NCI-H510A treated with DMSO at 0.1 percent for 48 hours (cell line): ENCODE results near the gene CEP112.
"Not testable (repeated sequence)": the region's sequence is repeated elsewhere in the genome, so short reads cannot be mapped to it uniquely, and the experiment has no call there.

Source experiments
- DNase-seq: peaks from one replicate; lab custom pipeline; 2025; lab: John Stamatoyannopoulos, UW

CEP112 gene

DNA sequence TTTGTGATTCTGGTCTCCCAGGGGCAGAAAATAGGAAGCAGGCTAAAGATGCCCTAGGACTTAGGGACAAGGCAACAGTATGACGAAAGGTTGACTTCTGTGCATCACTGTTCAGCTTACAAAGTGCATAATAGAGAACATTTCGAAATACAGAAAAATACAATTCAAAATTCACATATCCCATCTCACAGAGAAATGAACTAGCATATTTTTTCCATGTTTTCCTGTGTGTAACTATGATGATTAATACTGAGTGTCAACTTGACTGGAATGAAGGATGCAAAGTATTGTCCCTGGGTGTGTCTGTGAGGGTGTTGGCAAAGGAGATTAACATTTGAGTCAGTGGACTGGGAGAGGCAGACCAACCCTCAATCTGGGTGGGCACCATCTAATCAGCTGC lies 365.4 kb downstream of the CEP112 start:
- DNase-seq, result not testable (repeated sequence)

DNA sequence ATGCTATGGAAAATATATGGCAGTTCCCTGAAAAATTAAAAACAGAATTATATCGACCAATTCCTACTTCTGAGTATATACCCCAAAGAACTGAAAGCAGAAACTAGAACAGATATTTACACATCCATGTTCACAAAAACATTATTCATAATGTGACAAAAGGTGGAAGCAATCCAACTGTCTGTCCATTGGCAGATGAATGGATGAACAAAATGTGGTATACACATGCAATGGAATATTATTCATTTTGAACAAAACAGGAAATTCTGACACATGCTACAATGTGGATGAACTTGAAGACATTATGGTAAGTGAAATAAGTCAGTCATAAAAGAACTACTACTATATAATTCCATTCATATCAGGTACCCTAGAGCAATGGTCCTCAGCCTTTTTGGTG lies 367.0 kb downstream of the CEP112 start:
- DNase-seq, result no peak

DNA sequence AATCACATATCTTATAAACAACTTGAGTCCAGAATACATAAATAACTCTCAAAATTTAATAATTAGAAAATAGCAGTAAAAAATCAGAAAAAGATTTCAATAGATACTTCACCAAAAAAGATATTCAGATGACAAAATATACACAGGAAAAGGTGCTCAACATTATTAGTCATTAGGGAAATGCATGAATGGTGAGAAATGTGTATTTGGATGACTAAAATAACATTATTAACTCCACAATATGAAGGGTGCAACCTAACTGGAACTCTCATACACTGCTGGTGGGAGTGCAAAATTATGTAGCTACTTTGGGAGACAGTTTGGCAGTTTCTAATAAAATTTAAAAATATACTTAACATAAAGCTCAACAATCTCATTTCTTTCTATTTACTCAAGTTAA lies 368.2 kb downstream of the CEP112 start:
- no peak for DNase-seq

DNA sequence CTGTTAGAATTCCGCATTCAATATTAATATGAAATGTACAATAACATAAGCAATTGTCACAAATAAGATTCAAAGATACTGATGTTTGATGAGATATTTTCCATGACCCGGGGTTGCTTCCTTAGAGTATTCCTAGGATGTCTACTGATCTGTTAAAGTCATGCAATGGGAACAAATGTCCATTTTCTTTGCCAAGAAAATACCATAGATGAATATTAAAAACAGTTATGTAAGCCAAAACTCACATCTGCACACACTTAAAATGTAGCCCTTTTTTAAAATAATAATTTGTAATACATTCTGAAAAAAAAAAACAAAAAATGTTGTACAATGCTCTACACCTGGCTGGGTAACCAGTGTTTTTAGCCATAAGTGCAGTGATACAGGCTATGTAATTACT lies 371.1 kb downstream of the CEP112 start:
- no peak for DNase-seq

DNA sequence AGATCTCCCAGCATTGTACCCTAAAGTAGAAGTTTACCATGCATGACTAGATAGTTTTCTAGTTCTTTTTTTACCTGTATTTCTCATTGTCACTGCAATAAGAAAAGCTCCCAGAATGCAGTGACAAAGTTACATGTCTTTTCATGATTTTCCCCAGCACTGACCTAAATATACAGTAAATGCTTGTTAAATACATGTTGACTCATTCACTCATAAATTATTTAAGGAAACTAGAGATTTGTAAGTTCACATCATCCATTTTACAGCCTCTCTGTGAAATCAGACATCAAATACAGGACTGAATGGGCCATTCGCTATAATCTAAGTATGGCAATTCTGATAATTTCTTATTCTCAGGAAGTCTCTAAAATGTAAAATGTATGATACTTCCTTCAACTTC lies 371.6 kb downstream of the CEP112 start:
- DNase-seq, result no peak

DNA sequence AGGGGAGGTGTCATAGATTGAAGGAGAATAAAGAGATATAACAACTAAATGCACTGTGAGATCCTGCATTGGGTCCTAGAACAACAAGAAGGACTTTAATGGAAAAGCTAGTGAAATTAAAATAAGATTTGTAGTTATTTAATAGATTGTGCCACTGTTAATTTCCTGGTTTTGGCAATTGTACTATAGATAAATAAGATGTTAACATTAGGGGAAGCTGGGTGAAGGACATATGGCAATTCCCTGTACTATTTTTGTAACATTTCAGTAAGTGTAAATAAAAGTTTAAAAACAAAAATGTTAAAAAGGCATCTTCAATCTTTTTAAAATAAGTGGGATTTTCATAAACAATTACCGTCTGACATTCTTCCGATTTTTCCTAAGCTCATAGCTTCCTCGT lies 372.1 kb downstream of the CEP112 start:
- DNase-seq, result no peak

DNA sequence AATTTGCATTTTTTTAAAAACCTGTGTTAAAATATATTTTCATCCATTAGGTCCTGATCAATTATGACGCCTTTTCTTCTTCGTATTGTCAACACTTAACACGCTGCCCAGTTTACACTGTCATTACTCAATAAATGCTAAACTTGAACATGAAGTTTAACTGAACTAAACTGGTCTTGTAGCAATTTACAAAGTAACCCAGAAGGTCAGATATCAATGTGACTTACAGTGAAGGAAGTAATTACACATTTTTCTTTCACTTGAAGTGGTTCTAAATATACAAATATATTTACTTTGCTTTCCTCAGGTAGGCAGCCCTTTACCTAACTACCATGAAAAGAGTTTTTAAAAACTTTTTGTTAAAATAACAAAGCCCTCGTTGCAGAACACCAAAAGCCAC lies 374.0 kb downstream of the CEP112 start:
- DNase-seq, result no peak

DNA sequence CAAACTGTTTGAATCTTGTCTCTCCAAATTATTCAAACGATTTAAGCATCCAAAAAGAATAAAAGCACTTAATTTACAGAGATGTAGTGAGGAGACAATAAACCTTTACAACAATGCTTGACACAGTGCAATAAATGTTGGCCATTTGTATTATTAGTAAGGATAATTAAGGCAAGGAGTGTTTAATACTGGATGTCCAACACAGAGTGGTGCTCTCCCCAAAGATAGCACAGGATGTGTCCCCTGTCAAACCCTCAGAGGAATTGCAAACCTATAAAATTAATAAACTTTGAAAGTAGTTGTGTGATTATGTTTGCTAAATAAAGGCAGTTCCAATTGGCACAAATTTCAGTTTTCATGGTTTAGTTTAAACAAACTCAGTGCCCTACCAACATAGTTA lies 377.5 kb downstream of the CEP112 start:
- DNase-seq, result no peak

DNA sequence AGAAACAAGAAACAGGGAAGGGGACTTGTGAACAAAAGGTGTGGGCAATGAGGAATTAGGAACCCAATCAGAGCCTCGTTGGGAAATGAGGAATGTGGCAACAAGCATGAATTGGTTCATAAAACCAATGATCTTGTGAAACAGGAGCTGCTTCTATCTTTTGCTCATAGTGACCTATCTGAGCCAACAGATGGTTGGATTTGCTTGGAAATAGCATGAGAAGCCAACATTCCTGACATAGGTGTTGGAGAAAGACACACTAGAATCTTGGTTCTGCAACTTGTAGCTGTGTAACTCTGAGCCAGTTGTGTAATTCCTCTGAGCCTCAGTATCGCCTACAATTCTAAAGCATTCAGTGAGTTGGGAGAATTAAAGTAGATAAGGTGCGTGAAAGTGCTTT lies 378.6 kb downstream of the CEP112 start:
- DNase-seq, result no peak

DNA sequence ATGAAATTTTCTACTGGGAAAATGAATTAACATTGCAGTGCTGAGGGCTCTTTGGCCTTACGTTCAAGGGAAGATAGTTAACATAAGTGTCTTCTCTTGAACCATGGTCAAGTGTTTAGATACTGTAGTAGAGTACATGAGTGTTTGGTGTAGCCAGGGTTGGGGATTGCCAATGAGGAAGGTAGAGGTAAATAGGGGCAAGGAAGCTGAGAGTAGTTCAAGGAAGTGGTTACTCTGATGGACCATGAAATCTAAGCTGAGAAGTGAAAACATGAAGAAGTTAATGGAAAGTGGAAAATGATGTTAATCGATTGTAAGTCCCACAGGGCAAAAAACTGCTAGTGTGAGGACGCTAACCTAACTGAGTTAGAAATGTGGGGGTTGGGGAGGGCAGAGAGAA lies 380.9 kb downstream of the CEP112 start:
- DNase-seq, result peak; percentile 14

DNA sequence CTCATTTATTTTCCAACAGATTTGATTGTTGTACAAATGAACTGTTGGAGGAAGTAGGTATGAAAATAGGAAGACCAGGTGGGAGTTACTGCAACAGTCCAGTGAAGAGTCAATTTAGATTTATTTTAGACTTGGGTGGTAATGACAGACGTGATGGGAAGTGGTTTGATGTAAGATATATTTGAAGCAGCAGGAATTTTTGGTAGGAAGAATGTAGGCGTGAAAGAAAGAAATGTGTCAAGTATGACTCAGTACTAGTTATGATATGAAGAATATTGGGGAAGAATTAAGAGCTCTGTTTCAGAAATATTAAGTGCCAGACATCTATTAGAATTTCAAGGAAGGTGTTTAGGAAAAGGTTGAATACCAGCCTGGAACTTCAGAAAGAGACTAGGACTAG lies 382.6 kb downstream of the CEP112 start:
- DNase-seq, result no peak

DNA sequence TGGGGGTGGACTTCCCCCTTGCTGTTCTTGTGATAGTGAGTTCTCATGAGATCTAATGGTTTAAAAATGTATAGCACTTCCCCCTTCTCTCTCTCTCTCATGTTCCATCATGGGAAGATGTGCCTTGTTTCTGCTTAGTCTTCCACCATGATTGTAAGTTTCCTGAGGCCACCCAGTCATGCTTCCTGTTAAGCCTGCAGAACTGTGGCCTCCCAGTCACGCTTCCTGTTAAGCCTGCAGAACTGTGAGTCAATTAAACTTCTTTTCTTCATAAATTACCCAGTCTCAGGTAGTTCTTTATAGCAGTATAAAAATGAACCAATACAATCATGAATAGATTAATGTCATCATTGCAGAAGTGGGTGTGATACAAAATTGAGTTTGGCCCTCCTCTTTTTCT lies 383.4 kb downstream of the CEP112 start:
- not testable (repeated sequence) for DNase-seq

DNA sequence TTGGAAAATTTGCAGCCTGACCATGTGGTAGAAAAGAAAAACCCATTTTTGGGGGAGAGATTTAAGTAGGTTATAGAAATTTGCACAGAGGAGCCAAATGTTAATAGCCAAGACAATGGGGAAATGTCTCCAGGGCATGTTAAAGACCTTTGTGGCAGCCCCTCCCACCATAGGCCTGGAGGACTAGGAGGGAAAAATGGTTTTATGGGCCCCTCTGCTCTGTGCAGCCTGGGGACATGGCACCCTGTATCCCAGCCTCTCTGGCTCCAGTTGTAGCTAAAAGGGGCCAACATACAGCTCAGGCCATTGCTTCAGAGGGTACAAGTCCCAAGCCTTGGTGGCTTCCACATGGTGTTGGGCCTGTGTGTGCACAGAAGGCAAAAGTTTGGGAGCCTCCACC lies 384.6 kb downstream of the CEP112 start:
- DNase-seq, result no peak

DNA sequence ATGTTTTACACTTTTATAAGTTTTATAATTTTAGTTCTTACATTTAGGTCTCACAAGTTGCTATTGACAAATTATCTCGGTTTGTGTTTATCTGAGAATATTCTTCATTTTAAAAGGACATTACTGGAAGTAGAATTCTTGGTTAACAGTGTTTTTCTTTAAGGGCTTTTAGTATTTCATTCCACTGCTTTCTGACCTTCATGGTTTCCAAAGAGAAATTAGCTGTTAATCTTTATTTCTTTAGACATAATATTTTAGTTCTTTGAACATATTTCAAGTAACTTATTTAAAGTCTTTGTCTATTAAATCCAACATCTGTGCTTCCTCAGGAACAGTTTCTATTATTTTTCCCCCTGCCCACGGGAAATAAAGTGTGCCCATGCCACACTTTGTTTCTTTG lies 390.4 kb downstream of the CEP112 start:
- no peak for DNase-seq

DNA sequence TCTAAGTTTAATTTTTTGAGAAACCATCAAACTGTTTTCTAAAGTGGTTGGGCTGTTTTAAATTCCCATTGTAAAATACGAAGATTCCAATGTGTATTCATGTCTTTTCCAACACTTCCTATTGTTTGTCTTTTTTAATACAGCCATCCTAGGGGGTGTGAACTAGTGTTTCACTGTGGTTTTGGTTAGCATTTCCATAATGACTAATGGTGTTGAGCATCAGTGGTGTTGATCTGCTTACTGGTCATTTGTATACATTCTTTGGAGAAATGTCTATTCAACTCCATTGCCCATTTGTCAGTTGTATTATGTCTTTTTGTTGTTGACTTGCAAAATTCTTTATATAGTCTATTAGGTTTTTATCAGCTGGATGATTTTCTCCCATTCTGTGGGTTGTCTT lies 391.3 kb downstream of the CEP112 start:
- DNase-seq, result no peak

DNA sequence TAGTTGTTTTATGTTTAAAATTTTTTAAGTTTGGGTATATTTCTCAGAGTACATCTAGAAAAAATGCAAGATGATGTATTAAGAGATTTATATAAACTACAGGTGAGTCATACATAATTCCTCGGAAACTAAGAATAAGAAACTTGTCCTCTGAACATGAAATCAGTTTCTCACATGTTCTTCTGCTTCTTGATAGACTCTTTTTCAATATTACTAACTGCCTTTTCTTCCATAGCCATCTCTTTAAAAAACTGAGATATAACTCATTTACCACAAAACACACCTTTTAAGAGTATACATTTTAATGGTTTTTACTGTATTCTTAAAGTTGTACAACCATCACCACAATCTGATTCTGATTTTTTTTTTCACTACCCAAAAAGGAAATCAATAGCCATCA lies 392.1 kb downstream of the CEP112 start:
- no peak for DNase-seq

DNA sequence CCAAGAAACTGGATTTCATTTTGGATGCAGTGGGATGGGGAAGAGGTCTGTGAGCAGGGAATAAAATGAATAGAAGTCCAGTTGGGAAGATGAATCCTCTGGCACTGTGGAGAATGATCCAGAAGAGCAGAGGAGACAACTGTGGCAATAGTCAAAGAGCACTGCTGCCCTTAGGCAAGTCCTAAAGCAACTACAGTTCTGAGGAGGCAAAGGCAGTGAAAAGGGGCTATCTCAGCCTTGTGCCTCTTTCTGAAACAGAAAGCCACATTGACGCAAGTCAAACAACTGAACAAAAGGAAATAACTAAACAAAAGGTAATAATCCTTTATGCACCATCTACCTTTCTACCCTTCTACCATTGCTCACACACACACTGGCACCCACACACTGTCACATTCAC lies 392.5 kb downstream of the CEP112 start:
- no peak for DNase-seq

DNA sequence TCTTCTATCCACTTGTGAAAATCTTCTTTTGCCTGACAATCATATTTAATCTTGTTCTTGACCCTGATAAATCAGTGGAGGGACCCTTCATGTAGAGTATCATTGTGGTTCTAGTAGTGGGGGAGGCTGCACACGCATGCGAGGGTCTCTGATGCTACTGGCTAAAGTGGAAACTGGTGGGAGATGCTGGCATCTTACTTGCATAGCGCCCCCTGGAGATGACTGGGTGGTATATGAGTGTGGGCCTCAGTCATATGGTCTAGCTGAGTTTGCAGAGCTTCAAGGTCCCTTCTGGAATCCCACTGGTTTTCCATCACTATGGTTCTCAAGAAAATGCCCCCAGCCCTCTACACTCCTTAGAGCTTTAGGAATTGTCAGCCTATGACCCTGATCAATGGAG lies 394.1 kb downstream of the CEP112 start:
- no peak for DNase-seq

DNA sequence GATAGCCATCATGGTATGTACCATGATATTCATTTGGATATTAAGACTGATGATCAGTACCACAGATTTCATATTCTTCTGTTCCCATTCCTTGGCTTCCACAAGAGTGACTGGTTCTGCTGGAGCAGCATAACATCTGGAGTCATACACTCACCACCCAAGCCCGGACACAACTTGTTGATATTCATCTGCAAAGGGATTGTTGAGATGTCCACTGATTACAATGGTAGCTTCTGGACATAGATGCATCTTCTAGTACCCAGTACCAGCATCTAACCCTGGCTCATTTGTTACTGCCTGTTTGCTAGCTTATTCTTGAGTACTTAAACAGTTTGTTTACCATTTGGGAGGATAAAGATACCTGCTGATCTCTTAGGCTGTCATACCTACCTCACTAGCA lies 394.8 kb downstream of the CEP112 start:
- no peak for DNase-seq

DNA sequence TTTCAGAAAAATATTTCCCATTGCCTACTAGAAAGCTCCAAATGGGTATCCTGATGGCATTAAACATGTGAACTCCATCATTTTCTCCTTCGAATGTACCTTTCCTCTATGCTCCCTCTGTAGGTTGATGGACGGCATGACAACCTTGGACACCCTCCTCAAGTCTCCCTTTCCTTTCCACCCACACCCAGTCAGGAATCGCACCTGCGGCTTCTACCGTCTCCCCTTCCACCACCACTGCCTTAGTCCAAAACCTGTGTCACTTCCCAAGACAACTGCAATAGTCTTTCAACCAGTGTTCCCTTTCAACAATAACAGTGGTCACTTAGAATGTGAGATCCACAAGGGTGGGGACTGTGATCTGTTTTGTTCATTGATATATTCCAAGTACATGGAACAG lies 397.4 kb downstream of the CEP112 start:
- peak; percentile 13 for DNase-seq

DNA sequence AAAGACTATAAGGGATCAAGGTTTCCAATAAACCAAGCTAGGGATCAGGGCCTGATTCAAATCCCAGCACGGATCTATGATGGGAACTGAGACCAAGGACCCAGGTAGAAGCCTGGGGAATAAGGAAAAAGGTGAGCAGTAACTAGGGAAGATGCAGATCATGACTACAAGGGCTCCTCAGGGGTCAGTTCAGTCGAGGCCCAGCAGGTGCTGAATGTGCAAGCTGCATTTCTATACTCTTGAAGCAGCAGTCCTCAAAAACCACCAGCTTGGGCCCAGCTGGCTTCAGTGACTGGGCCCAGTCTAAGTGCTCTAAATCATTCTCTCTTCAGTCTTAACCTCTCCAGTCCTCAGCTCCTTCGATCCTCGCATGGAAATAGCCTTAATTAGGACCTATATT lies 401.7 kb downstream of the CEP112 start:
- no peak for DNase-seq

DNA sequence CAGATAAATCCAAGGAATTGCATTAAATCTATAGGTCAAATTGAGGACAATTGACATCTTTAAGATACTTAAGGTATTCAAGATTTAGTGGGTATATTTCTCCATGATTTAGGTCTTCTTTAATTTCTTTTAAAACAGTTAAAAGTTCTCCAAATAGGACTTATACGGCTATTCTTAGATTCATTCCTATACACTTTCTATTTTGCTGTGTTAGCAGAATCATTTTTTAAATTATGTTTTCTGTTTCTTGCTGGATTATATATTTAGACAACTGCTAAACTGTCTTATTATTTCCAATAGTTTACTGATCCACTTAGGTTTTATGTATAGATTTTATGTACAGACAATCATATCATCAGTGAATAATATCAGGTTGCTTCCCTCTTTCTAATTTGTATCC lies 404.4 kb downstream of the CEP112 start:
- no peak for DNase-seq

DNA sequence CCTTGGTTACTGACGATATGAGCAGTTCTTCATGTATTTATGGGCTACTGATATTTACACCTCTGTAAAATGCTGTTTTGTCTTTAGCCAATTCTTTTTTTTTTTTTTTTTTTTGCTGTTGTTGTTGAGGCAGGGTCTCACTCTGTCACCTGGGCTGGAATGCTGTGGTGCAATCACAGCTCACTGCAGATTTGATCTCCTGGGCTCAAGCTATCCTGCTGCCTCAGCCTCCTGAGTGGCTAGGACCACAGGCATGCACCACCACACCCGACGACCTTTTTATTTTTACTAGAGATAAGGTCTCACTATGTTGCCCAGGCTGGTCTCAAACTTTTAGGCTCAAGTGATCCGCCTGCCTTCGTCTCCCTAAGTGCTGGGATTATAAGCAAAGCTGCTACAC lies 405.5 kb downstream of the CEP112 start:
- no peak for DNase-seq

DNA sequence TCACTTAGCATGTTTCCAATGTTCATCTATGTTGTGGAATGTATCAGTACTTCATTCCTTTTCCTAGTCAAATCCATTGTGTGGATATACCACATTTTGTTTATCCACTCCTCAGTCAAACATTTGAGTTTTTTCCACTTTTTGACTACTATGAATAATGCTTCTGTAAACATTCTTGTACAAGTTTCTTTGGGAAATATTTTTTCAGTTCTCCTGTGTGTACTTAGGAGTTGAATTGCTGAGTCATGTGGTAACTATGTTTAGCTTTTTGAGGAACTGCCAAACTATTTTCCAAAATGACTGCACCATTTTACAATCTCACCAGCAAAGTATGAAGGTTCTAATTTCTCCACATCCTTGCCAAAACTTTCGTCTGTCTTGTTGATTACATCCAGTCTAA lies 406.8 kb downstream of the CEP112 start:
- no peak for DNase-seq

DNA sequence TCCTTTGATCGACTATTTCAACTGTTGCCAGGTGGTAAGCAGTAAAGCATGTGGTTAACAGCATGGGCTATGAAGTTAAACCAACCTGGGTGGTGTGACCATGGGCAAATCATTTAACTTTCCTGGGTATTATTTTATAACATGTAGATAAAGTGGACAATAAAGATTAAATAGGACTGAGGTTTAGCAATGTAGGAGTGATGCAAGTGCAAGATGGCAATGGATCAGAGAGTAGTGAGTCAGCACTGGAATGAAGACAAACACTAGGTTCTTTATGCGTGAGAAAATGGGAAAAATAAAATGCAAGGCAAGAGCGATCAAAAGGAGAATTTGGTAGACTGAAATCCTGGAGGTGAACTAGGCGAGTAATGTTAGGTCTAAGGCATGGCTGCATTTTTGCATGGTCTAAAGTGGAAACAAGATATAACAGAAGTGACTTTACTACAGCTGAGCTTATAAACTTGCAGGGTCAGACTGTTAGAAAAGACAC lies 408.0 kb downstream of the CEP112 start:
- no peak for DNase-seq
